Embryonic facial prominence (tissue), 1 donor: ENCODE data around the gene PKD1L1.
"Not testable (repeated sequence)": the region's sequence is repeated elsewhere in the genome, so short reads cannot be mapped to it uniquely, and the experiment has no call there.

ENCODE experiments used
- DNase-seq: peaks from one replicate; pipeline ENCODE4 v3.0.0-alpha.2; 2016; ENCODE audit errors: extremely low spot score

Gene PKD1L1

GRCh38 chr7:47938574-47939165 lies 9.6 kb downstream of the PKD1L1 start:
- DNase-seq, result no peak

GRCh38 chr7:47937711-47938573 lies 10.3 kb downstream of the PKD1L1 start:
- DNase-seq, result no peak

- DNase-seq, result no peak
These were observed 11.1 kb downstream of the PKD1L1 start for GRCh38 chr7:47937065-47937687.

- no peak for DNase-seq
These were observed 11.9 kb downstream of the PKD1L1 start for GRCh38 chr7:47936323-47936722.

GRCh38 chr7:47935336-47935735 lies 12.9 kb downstream of the PKD1L1 start:
- DNase-seq, result no peak

GRCh38 chr7:47934831-47935230 lies 13.4 kb downstream of the PKD1L1 start:
- no peak for DNase-seq

GRCh38 chr7:47933215-47933614 lies 15.1 kb downstream of the PKD1L1 start:
- no peak for DNase-seq

- DNase-seq, result no peak
These were observed 15.7 kb downstream of the PKD1L1 start for GRCh38 chr7:47932466-47933037.

- no peak for DNase-seq
These were observed 16.2 kb downstream of the PKD1L1 start for GRCh38 chr7:47932016-47932415.

- DNase-seq, result no peak
These were observed 17.0 kb downstream of the PKD1L1 start for GRCh38 chr7:47931005-47932004.

- no peak for DNase-seq
These were observed 24.0 kb downstream of the PKD1L1 start for GRCh38 chr7:47924266-47924665.

GRCh38 chr7:47923081-47923875 lies 25.0 kb downstream of the PKD1L1 start:
- not testable (repeated sequence) for DNase-seq

- DNase-seq, result not testable (repeated sequence)
These were observed 31.8 kb downstream of the PKD1L1 start for GRCh38 chr7:47916514-47916913.

- DNase-seq, result no peak
These were observed 32.7 kb downstream of the PKD1L1 start for GRCh38 chr7:47915616-47915976.

GRCh38 chr7:47914717-47915615 lies 33.3 kb downstream of the PKD1L1 start:
- DNase-seq, result no peak

GRCh38 chr7:47912332-47912731 lies 35.9 kb downstream of the PKD1L1 start:
- DNase-seq, result no peak

- no peak for DNase-seq
These were observed 39.5 kb downstream of the PKD1L1 start for GRCh38 chr7:47908720-47909119.

GRCh38 chr7:47907981-47908616 lies 40.2 kb downstream of the PKD1L1 start:
- DNase-seq, result no peak

GRCh38 chr7:47906883-47907282 lies 41.4 kb downstream of the PKD1L1 start:
- DNase-seq, result no peak
